SIG-M5 treated with dmso at 0.1 percent for 504 hours (cell line): ENCODE measurements around the gene STX12.
"Not testable (repeated sequence)": the region's sequence is repeated elsewhere in the genome, so short reads cannot be mapped to it uniquely, and the experiment has no call there.

ENCODE experiments used
- DNase-seq: peaks from one replicate; lab custom pipeline; 2025; ENCODE audit not compliant: unreplicated experiment; lab: John Stamatoyannopoulos, UW

Gene STX12

GRCh38 chr1:27824411-27824810, 51.4 kb downstream of the STX12 start:
- DNase-seq, result no peak

DNA sequence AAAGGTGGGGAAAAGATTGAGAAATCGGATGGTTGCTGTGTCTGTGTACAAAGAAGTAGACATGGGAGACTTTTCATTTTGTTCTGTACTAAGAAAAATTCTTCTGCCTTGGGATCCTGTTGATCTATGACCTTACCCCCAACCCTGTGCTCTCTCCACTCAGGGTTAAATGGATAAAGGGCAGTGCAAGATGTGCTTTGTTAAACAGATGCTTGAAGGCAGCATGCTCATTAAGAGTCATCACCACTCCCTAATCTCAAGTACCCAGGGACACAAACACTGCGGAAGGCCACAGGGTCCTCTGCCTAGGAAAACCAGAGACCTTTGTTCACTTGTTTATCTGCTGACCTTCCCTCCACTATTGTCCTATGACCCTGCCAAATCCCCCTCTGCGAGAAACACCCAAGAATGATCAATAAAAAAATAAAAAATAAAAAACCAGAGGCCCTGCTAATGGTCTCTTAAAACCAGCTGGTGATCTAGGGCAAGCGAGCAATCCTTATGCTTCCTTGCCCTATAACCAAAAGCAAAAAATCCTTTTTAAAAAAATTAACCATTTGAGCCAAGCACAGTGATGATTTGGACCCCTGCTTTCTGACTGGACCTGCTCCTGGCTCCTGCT, 56.4 kb downstream of the STX12 start:
- not testable (repeated sequence) for DNase-seq

- DNase-seq, result peak; percentile 91
These were observed 57.8 kb downstream of the STX12 start, which contains the start of gene PPP1R8 for GRCh38 chr1:27830621-27831440. TSS of gene PPP1R8 (plus strand) at chr1:27830782. CDS start at chr1:27830836, 54 bp downstream.

GRCh38 chr1:27831568-27832410, 58.8 kb downstream of the STX12 start:
- no peak for DNase-seq

- DNase-seq, result no peak
These were observed 59.7 kb downstream of the STX12 start for GRCh38 chr1:27832762-27833161.

GRCh38 chr1:27833470-27833869, 60.5 kb downstream of the STX12 start:
- DNase-seq, result no peak

- no peak for DNase-seq
These were observed 62.0 kb downstream of the STX12 start for GRCh38 chr1:27835046-27835445.

- DNase-seq, result no peak
These were observed 62.5 kb downstream of the STX12 start for GRCh38 chr1:27835501-27835900.

DNA sequence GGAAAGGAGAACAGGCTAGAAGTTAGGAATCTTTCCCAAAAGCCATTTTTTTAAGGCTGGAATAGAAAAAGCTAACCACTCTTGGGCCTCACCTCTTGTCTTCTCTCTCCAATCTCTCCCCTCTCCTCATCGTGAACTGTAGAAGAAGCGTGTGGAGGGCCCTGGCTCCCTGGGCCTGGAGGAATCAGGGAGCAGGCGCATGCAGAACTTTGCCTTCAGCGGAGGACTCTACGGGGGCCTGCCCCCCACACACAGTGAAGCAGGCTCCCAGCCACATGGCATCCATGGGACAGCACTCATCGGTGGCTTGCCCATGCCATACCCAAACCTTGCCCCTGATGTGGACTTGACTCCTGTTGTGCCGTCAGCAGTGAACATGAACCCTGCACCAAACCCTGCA, 76.9 kb downstream of the STX12 start:
- DNase-seq, result no peak

DNA sequence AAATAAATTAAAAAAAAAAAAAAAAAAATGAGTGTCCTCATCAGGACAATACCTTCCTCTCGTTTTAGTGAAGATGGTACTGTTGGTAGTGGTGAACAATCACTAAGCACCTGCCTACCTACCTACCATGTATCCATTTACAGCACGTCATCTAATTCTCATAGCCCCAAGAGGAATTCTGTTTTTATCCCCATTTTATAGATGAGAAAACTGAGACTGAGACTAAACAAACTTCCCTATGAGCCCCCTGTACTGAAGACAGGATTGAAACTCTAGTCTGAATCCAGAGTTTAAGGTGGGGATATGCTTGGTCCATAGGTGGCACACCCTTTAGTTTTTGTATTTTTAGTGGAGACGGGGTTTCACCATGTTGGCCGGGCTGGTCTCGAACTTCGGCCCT, 82.1 kb downstream of the STX12 start:
- DNase-seq, result no peak

- DNase-seq, result no peak
These were observed 83.7 kb downstream of the STX12 start for GRCh38 chr1:27856561-27857343.

GRCh38 chr1:27857552-27857951, 84.5 kb downstream of the STX12 start:
- DNase-seq, result not testable (repeated sequence)

- peak; percentile 52 for DNase-seq
These were observed 85.3 kb downstream of the STX12 start for GRCh38 chr1:27858072-27858948.

- DNase-seq, result no peak
These were observed 86.0 kb downstream of the STX12 start for GRCh38 chr1:27858949-27859576.

DNA sequence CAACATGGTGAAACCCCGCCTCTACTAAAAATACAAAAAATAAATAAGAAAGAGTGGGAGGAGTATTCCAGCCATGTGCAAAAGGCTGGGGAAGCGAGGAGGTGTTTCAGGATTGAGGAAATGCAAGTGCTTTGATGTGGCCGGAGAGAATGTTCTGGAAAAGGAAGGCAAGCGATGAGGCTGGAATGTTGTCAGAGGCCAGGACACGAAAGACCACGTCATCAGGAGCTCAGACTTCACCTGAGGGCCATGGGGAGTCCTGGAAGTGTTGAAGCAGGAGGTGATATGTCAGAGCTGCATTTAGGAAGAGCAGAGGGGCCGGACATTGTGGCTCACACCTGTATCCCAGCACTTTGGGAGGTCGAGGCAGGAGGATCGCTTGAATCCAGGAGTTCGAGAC, 88.4 kb downstream of the STX12 start:
- no peak for DNase-seq

- DNase-seq, result no peak
These were observed 89.0 kb downstream of the STX12 start for GRCh38 chr1:27862004-27862403.

GRCh38 chr1:27862671-27863537, 89.9 kb downstream of the STX12 start:
- peak; percentile 91 for DNase-seq

- peak; percentile 29 for DNase-seq
These were observed 90.5 kb downstream of the STX12 start for GRCh38 chr1:27863538-27863915.
